ENCODE results near the gene MORN5.

DNA sequence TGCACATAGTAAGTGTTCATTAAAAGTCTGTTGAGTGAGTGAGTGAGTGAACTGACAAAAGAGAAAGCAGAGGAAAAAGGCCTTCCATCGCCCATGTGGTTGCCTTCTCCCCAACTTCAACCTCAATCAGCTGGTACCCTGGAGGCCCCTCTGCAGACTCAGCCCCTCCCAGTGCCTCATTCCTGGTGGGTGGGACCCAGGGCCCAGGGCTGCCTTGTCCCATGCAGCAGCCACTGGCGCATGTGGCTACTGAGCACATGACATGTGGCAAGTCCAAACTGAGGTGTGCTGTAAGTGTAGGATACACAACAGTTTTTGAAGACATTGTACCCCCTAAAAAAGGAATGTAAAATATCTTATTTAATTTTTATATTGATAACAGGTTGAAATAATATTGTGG, 29.7 kb upstream of the MORN5 start:
- TF ChIP-seq POLR2AphosphoS5 (IDR thresholded peaks at IDR 0.05; ENCODE audit: low read depth, low read length) (no peak), TAF1 (IDR thresholded peaks at IDR 0.05; ENCODE audit: low read depth, low read length) (no peak), POLR2A (IDR thresholded peaks at IDR 0.05; ENCODE audit: low read depth, low read length) (no peak), SPI1 (IDR thresholded peaks at IDR 0.05; ENCODE audit: low read depth, low read length) (no peak)

Data from GM12891 (cell line).